ENCODE results near the gene DCLRE1B. TPM values are rescaled to one million over a fixed set of nuclear protein-coding genes. Genes with fewer than 3 reads are reported as not detected.

Gene DCLRE1B
- total RNA-seq: 2.6 TPM in 2 replicates

DNA sequence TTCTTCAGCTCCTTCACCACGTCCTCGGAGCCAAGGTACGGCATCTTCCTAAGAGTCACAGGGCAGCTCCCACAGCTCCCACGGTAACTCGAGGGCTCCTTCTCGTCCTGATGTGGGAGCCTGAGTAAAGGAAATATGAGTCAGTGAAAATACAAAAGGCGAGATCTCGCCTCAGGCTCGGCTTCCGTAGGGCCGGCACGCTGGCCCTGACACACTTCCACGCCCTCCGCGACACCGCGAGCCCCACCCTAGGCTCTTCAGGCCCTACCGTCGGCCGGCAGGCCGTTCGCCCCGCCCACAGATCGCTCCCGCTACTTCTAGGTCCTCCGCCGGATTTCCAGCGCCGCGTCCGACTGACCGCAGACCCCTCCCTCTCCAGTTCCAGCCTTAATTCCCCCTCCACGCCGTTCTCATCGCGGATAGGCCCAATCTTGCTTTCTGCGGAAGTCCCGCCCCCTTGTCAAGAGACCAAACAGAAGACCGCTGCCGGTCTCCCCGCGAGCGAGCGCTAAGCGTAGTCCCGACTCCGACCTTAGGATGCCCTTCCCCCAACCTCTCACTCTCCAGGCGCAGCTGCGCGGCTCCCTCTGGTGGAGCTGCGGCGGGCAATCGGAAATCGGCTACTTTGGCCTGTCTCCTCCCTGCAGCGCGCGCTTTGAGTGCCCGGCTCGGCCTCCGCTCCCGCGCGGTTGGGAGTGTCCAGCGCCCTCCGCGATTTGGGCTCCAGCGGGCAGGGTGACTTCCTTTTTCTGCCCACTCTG is at the start of gene DCLRE1B, which contains the start of gene AP4B1:
Gene DCLRE1B, plus strand, starts transcription at position 653 of the 761 bp plus-strand sequence. CDS start 261 bp downstream, outside the sequence.
Gene AP4B1, minus strand, starts transcription at position 126 of the 761 bp plus-strand sequence. Its CDS starts 82 bp downstream, at position 44.

DNA sequence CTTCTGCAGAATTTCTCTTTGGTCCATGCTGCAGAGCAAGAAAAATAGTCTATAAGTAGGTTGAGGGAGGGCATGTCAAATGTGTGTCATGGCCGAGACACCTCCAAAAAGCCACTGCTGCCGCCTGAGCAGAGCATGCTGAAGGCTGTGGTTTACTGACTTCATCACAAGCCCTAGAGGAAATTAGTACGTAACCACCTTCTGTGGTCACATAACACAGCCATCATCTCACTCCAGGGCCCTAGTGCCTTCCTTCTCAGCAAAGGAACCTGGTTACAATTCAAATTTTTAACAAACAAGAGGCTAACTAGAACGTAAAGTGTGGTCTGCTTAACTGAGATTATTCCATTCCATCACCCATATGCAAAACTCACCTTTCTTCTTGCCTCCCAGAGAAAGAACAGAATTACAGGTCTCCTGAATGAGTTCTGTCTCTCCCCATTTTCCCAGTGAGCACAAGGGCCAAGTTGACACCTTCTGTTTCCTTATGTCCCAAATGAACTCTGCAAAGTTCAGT is 33.5 kb upstream of the DCLRE1B start, which contains the start of gene PTPN22:
Gene PTPN22, minus strand, starts transcription at position 116 of the 517 bp plus-strand sequence.

DNA sequence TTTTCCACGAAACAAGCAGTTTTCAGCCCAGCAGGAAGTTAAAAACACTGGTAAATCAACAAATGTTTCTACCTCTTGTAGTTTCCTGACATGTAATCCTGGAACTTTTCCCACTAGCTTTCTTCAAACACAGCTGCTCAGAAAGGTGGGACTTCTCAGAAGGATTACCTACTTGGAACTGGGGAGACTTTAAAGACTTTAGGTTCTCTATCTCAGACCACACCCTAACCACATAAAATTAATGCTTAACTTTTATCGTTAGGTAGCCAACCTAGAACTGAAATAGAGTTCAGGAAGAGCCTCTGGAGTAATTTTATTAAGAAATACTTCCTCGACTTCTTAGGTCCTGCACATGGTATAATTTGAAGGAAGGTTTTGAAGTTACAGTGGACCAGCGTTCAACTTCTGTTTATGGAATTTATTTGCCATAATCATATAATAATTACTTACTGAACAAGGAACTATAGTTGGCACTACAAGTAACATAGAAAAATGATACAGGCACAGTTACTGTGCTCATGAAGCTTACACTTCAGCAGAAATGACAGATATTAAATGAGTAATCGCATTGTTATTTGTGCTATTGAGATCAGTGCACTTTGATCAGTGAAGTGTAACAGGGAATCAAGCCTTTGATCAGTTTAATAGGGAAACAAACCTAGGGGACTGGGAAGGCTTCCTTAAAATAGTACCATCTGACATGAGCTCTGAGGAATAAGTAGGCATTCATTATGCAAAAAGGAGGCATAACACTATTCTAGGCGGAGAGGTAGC is 17.5 kb upstream of the DCLRE1B start, which contains the start of gene BCL2L15:
Gene BCL2L15, minus strand, starts transcription at position 180 of the 774 bp plus-strand sequence. CDS start 206 bp downstream, outside the sequence.

DNA sequence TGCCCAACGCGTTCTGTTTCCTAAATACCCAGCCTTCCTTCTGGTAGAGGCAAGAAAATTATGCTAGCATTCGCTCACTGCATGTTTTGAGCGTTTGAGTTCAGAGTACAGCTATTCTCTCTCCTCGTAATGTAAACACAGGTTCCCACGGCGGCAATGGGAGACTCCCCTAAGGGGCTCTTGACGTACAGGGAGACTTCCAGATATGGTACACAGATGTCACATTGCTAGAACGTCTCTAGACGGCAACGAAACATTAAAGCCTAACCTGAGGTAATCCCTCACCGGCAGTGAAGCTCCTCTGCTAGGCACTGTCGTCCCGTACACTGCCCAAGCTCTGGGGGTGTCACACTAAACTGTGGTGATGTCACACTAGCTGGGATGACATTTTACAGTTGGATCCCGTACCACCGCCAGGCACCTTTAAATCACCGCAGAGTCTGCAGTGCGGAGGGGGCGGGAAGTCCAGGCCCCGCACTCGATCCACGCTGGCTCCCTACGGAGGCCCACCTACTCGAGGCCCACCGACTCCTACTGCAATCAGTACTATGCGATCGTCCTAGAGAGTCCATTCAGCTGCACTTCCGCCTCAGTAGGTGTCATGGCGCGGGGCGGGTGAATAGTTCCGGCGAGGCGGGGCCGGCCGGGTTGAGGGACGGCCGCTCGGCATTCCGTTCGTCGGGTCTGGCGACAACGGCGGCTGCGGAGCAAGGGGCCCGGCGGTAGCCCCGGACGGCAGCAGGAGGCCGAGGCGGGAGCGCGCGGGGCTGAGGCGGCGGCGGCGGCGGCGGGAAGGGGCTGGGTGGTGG is 24.0 kb downstream of the DCLRE1B start, which contains the start of gene HIPK1:
Gene HIPK1, plus strand, starts transcription at position 384 of the 809 bp plus-strand sequence.

Other genes with a start within 250 kb of the DCLRE1B start
- gene PHTF1, start 145.8 kb upstream of the DCLRE1B start, total RNA-seq: 11.2 and 11.6 TPM in 2 replicates
- gene RSBN1, start 92.8 kb upstream of the DCLRE1B start, total RNA-seq: 9.0 and 10.8 TPM in 2 replicates
- gene PTPN22, start 33.6 kb upstream of the DCLRE1B start, total RNA-seq: 0.06 and 0.34 TPM in 2 replicates
- gene BCL2L15, start 17.7 kb upstream of the DCLRE1B start, total RNA-seq: 0.12 and 0.20 TPM in 2 replicates
- gene AP4B1, start 527 bp upstream of the DCLRE1B start, total RNA-seq: 10.5 and 15.7 TPM in 2 replicates
- 19.3 and 19.8 TPM in 2 replicates for gene HIPK1, start 24.0 kb downstream of the DCLRE1B start, total RNA-seq
- 59.8 and 64.8 TPM in 2 replicates for gene OLFML3, start 74.1 kb downstream of the DCLRE1B start, total RNA-seq
- not detected in 2 replicates for gene SYT6, start 248.5 kb downstream of the DCLRE1B start, total RNA-seq